Activated CD8-positive, alpha-beta T cell treated with anti-CD3 and anti-CD28 coated beads for 36 hours (primary cell): ENCODE results near the gene CNKSR3. TPM values are rescaled to one million over a fixed set of nuclear protein-coding genes. Genes with fewer than 3 reads are reported as not detected.

Source experiments
- ATAC-seq: fragments of 200-7000 bp; cut with Tn5 transposase; one replicate; pipeline ENCODE4 v1.10.0; 2021; ENCODE audit warnings: mild to moderate bottlenecking, moderate library complexity
- CTCF ChIA-PET: fragments of 350-600 bp; sonication (Branson Sonifier 250); formaldehyde crosslinking; loops from one replicate; lab custom pipeline; 2021; ENCODE audit warnings: antibody characterized with exemption; lab: Charles Lee
- POLR2A ChIA-PET: fragments of 350-600 bp; sonication (Branson Sonifier 250); formaldehyde crosslinking; loops from one replicate; lab custom pipeline; 2021; ENCODE audit warnings: antibody characterized with exemption; lab: Charles Lee
- DNase-seq: peaks from one replicate; pipeline ENCODE4 v3.0.0-alpha.2; 2020
- H3K27ac Mint-ChIP-seq: one replicate; pipeline ENCODE4 v1.8.0; 2021; ENCODE audit warnings: mild to moderate bottlenecking, mixed read lengths
- H3K27me3 Mint-ChIP-seq: one replicate; pipeline ENCODE4 v1.8.0; 2021; ENCODE audit warnings: mixed read lengths
- H3K36me3 Mint-ChIP-seq: one replicate; pipeline ENCODE4 v1.8.0; 2021; ENCODE audit warnings: low read depth, mixed read lengths
- H3K4me1 Mint-ChIP-seq: one replicate; pipeline ENCODE4 v1.8.0; 2021; ENCODE audit warnings: low read depth, mixed read lengths
- H3K4me3 Mint-ChIP-seq: one replicate; pipeline ENCODE4 v1.8.0; 2021; ENCODE audit warnings: mild to moderate bottlenecking, moderate library complexity, mixed read lengths
- H3K9me3 Mint-ChIP-seq: one replicate; pipeline ENCODE4 v1.8.0; 2021; ENCODE audit warnings: mixed read lengths
- CTCF ChIP-seq: fragments of 200-600 bp; IDR thresholded peaks from one replicate; pipeline ENCODE4 v1.8.0; 2022; ENCODE audit warnings: antibody characterized with exemption, mild to moderate bottlenecking
- intact Hi-C: fragments of 100-400 bp; cut with micrococcal nuclease; formaldehyde crosslinking; loops from one replicate; pipeline ENCODE4 v1.10.0; 2022
- total RNA-seq, 2 experiments: library from RNA; stranded (reverse); gene quantifications; one replicate each; pipeline ENCODE4 v1.2.3, GENCODE V29; 2021

CNKSR3 gene
- total RNA-seq, 2 experiments from 2014 or later: 0.34 to 0.45 TPM

GRCh38 chr6:154484942-154485341 lies 25.5 kb downstream of the CNKSR3 start:
- DNase-seq (no peak), ATAC-seq (no peak)
- no peaks in the 10 kb centered on the region for H3K36me3 Mint-ChIP-seq
- POLR2A ChIA-PET: no interaction called here
- intact Hi-C loops: no loop called here
- no peak for TF ChIP-seq CTCF
- no peaks in the 10 kb centered on the region for H3K4me1 Mint-ChIP-seq
- H3K27ac Mint-ChIP-seq: no peak overlapping the region
- peaks cover 3% of the 10 kb centered on the region for H3K27me3 Mint-ChIP-seq
- no peaks in the 10 kb centered on the region for H3K9me3 Mint-ChIP-seq
- no peak overlapping the region for H3K4me3 Mint-ChIP-seq
- CTCF ChIA-PET: no interaction called here

DNA sequence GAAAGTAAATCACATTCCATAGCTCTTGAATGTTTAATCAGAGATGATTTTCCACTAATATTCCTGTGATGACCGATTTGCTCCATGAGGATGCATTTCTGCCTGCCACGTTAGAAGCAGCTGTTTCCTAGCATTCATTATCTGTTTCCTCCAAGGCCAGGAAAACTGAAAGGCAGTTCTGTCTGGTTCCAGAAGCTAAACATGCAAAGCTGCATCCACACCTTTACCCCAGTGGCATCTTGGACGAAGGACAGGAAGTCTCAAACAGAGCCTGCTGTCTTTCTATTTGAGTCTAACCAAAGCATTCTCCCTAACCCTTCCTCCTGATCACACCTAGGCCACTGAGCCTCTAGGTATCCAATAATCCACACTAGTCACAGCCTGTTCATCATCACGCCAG lies 27.6 kb downstream of the CNKSR3 start:
- no peak for TF ChIP-seq CTCF
- no peaks in the 10 kb centered on the region for H3K9me3 Mint-ChIP-seq
- peaks cover 3% of the 10 kb centered on the region for H3K27me3 Mint-ChIP-seq
- H3K4me1 Mint-ChIP-seq: no peaks in the 10 kb centered on the region
- intact Hi-C loops: no loop called here
- ATAC-seq (no peak), DNase-seq (no peak)
- H3K4me3 Mint-ChIP-seq: no peak overlapping the region
- ChIA-PET CTCF (no interaction called here), POLR2A (no interaction called here)
- H3K36me3 Mint-ChIP-seq: no peaks in the 10 kb centered on the region
- no peak overlapping the region for H3K27ac Mint-ChIP-seq

GRCh38 chr6:154481521-154482013 lies 28.9 kb downstream of the CNKSR3 start:
- CTCF ChIA-PET: no interaction called here
- TF ChIP-seq CTCF: no peak

GRCh38 chr6:154479771-154480639 lies 30.5 kb downstream of the CNKSR3 start:
- Mint-ChIP-seq H3K27ac (no peak overlapping the region), H3K4me3 (no peak overlapping the region), H3K9me3 (no peaks in the 10 kb centered on the region), H3K4me1 (no peaks in the 10 kb centered on the region), H3K36me3 (no peaks in the 10 kb centered on the region), H3K27me3 (peaks cover 3% of the 10 kb centered on the region)
- intact Hi-C loops: no loop called here
- ChIA-PET CTCF (interaction anchor here (1.3 kb wide), 1 partner anchor 21 kb away, joined by 4 read pairs; no protein-coding TSS in a partner anchor), POLR2A (no interaction called here)
- ATAC-seq (no peak), DNase-seq (no peak)
- TF ChIP-seq CTCF: no peak

More at GRCh38 chr6:154481521-154482013, 28.9 kb downstream of the CNKSR3 start:
- Mint-ChIP-seq H3K4me1 (no peaks in the 10 kb centered on the region), H3K36me3 (no peaks in the 10 kb centered on the region), H3K4me3 (no peak overlapping the region), H3K27me3 (peaks cover 3% of the 10 kb centered on the region), H3K9me3 (no peaks in the 10 kb centered on the region), H3K27ac (no peak overlapping the region)
- ATAC-seq (no peak), DNase-seq (no peak)
- intact Hi-C loops: no loop called here
- POLR2A ChIA-PET: no interaction called here

DNA sequence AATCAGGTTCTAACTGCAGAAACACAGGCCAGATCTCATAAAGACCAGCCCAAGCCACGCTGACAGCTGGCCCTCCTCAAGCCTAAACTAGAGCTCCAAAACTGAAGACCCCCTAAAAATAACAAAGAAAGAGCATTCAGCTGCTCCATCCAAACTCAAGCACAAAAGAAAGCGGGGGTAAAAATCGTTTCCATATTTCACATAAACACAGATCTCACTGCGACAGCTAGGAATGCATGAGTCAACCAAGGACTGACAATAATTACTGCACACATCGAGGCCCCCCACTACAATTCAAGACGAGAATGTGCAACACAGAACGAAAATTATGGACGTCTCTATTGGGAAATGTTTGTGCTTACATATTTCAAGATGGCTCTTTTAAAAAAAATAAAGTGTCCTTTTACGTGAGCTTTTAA lies 31.1 kb downstream of the CNKSR3 start:
- CTCF ChIA-PET: interaction anchor here (1.3 kb wide), 1 partner anchor 22 kb away, joined by 4 read pairs; no protein-coding TSS in a partner anchor
- no peaks in the 10 kb centered on the region for H3K9me3 Mint-ChIP-seq
- POLR2A ChIA-PET: no interaction called here

More for the DNA sequence above, 31.1 kb downstream of the CNKSR3 start:
- no peak for TF ChIP-seq CTCF
- Mint-ChIP-seq H3K36me3 (no peaks in the 10 kb centered on the region), H3K4me3 (no peak overlapping the region), H3K27me3 (peaks cover 3% of the 10 kb centered on the region), H3K4me1 (no peaks in the 10 kb centered on the region), H3K27ac (no peak overlapping the region)
- intact Hi-C loops: no loop called here
- DNase-seq (no peak), ATAC-seq (no peak)
